ENCODE results near the gene ATG2A.
"Not testable (repeated sequence)": the region's sequence is repeated elsewhere in the genome, so short reads cannot be mapped to it uniquely, and the experiment has no call there.

Gene ATG2A

DNA sequence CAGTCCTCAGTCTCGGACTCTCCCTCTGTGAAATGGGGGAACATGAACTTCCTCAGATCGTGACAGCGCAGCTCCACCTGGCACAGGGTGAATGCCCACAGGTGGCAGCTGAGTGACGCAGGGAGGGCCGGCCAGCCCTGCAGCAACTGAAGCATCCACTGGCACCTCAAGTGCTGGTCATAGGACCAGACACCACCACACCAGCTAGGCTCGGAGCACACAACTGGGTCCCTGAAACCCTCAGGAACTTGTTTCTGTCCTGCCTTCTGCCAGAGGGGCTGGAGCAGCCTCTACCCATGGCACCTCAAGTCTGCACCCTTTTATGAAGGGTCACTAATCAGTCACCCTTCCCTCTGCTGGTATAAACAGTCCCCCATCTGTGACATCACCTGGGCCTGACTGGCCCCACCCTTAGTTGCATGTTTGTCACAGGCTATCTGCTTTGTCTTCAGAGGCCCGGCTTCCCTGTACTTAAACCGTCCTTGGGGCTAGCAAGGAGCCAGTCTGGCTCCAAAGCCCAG lies 65.1 kb downstream of the ATG2A start:
- no peak for DNase-seq

GRCh38 chr11:64850979-64851567 lies 65.9 kb downstream of the ATG2A start:
- DNase-seq = no peak

- no peak for DNase-seq
These were observed 67.2 kb downstream of the ATG2A start for GRCh38 chr11:64849598-64850356.

GRCh38 chr11:64848826-64849597 lies 68.0 kb downstream of the ATG2A start:
- DNase-seq = no peak

DNA sequence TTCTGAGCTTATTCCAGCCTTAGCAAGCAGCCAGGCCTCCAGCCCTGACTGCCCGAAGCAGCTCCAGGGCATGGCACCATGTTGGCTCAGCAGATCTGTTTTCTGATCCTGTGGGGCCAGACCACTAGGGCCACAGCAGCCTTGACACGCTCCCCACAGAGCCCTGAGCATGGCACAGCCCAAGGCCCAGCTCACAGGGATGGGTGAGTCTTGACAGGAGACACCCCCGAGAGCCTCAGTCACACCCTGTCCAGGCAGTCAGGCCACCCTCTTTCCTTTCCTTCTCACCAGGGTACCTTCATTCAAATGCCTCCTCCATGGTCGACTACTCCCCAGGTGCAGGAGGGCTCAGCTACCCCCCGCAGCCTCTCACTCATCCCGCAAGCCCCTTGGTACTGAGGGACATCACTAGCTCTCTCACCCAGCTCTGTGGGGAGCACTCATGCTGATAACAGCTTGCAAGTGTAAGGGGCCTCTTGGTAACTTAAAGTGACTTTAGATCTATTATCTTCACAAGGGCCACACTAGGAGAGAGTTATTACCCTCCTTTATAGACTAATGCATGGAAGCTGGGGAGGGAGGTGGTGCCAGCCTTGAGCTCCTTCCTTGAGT lies 68.7 kb downstream of the ATG2A start:
- no peak for DNase-seq

GRCh38 chr11:64846998-64847666 lies 69.9 kb downstream of the ATG2A start:
- DNase-seq = peak; percentile 94

GRCh38 chr11:64845776-64846129 lies 71.3 kb downstream of the ATG2A start:
- DNase-seq = not testable (repeated sequence)

DNA sequence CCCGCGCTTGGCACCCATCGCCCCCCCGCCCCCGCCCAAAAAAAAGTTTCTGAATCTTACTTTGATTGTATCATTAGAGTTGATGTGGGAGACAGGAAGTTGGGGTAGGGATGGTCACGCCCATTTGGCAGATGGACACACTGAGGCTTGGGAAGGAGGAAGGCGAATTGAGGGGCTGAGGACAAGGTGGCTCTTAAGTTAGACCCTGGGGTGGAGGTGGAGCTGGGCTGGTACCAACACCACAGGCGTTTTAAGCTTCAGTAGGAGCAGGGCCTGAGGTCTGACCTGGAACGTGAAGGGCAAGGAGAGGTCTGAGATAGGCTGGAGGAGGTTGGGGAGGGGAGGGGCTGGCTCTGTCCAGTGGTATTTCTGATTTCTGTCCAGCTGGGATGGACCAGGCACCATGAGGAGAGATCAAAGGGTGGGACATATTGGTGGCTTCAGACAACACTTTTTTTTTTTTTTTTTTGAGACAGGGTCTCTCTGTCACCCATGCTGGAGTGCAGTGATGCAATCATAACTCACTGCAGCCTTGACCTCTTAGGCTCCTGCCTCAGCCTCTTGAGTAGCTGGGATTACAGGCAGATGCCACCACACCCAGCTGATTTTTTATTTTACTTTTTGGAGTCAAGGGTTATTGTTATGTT lies 71.8 kb downstream of the ATG2A start:
- no peak for DNase-seq
